Panc1 (cell line): ENCODE results near the gene FOXN1. TPM values are rescaled to one million over a fixed set of nuclear protein-coding genes. Genes with fewer than 3 reads are reported as not detected.

Experiments
- ATAC-seq: fragments of 200-7000 bp; cut with Tn5 transposase; 2 replicates; pipeline ENCODE4 v1.9.1; 2020; ENCODE audit warnings: mild to moderate bottlenecking, moderate library complexity
- BruUV-seq: library from RNA; stranded (reverse); fragments of 400-500 nt; replicated peaks from 2 replicates; lab custom pipeline; 2021; lab: Mats Ljungman, UMichigan
- CTCF ChIA-PET: fragments of 300-600 bp; sonication (Branson Sonifier 250); formaldehyde crosslinking; loops from one replicate; lab custom pipeline; 2022; ENCODE audit warnings: antibody characterized with exemption; lab: Charles Lee
- POLR2A ChIA-PET: fragments of 300-600 bp; sonication (Branson Sonifier 250); formaldehyde crosslinking; loops from one replicate; lab custom pipeline; 2022; ENCODE audit warnings: antibody characterized with exemption; lab: Charles Lee
- DNase-seq: peaks from one replicate; pipeline ENCODE4 v3.0.0-alpha.2; 2010; ENCODE audit warnings: low read depth, low spot score
- H3K27ac ChIP-seq: 2 replicates; pipeline ENCODE4 v1.5.1; 2011; ENCODE audit warnings: mild to moderate bottlenecking, low read length, inconsistent platforms
- H3K27me3 ChIP-seq: fragments of 200-500 bp; sonication (Bioruptor generic); 2 replicates; pipeline ENCODE4 v1.6.0; 2014; ENCODE audit warnings: low read length, inconsistent platforms; ENCODE audit not compliant: control insufficient read depth, insufficient read depth
- H3K36me3 ChIP-seq: fragments of 200-500 bp; sonication (Bioruptor generic); 2 replicates; pipeline ENCODE4 v1.5.1; 2014; ENCODE audit warnings: inconsistent platforms, mild to moderate bottlenecking, low read length, moderate library complexity; ENCODE audit not compliant: control insufficient read depth, insufficient read depth
- H3K4me1 ChIP-seq: 2 replicates; pipeline ENCODE4 v1.5.1; 2011; ENCODE audit warnings: inconsistent platforms, mild to moderate bottlenecking, low read length, moderate library complexity; ENCODE audit not compliant: control insufficient read depth, insufficient read depth
- H3K4me3 ChIP-seq, 2 experiments: 2 replicates each; pipeline ENCODE4 v1.5.1; 2011 to 2012; ENCODE audit warnings: low read depth in 2 of 2, low read length in 2 of 2, mild to moderate bottlenecking in 2 of 2, inconsistent platforms in 1 of 2, moderate library complexity in 1 of 2
- H3K9me3 ChIP-seq: fragments of 200-500 bp; sonication (Bioruptor generic); 2 replicates; pipeline ENCODE4 v1.5.1; 2014; ENCODE audit warnings: low read depth, mild to moderate bottlenecking, inconsistent platforms, low read length, moderate library complexity; ENCODE audit not compliant: control insufficient read depth, insufficient read depth
- POLR2AphosphoS5 ChIP-seq: IDR thresholded peaks from 2 replicates; pipeline ENCODE4 v1.6.1; 2012; ENCODE audit warnings: mild to moderate bottlenecking, low read depth, low read length, moderate library complexity
- SIN3A ChIP-seq: IDR thresholded peaks from 2 replicates; pipeline ENCODE4 v1.6.1; 2012; ENCODE audit warnings: low read depth, mild to moderate bottlenecking, low read length, moderate library complexity, borderline replicate concordance; ENCODE audit not compliant: insufficient read depth
- TCF7L2 ChIP-seq: IDR thresholded peaks from 2 replicates; pipeline ENCODE4 v1.6.1; 2011; ENCODE audit warnings: mild to moderate bottlenecking, low read depth, low read length, inconsistent platforms
- in situ Hi-C: cut with HindIII; loops from 2 replicates; pipeline ENCODE4 v1.10.0; 2016; ENCODE audit warnings: low sequenced_read_pairs, low pct_unique_long_range_greater_than_20kb
- intact Hi-C: fragments of 100-400 bp; cut with micrococcal nuclease; formaldehyde crosslinking; loops from one replicate; pipeline ENCODE4 v1.10.0; 2022; ENCODE audit not compliant: unreplicated experiment
- total RNA-seq: library from RNA; stranded (reverse); gene quantifications from one replicate; pipeline ENCODE4 v1.2.1, GENCODE V29; 2021; ENCODE audit not compliant: unreplicated experiment
- TF ChIP-seq, protein P1 (sequence below), 2 experiments: IDR thresholded peaks; 2 replicates each; pipeline ENCODE4 v1.6.1; 2011 to 2012; ENCODE audit warnings: low read depth in 2 of 2, control low read depth in 1 of 2, low read length in 1 of 2, mild to moderate bottlenecking in 1 of 2, moderate library complexity in 1 of 2; ENCODE audit not compliant: insufficient read depth in 1 of 2
- TF ChIP-seq, protein P2 (sequence below): fragments of 450-650 bp; IDR thresholded peaks from 2 replicates; pipeline ENCODE4 v1.5.1; 2017; ENCODE audit warnings: mild to moderate bottlenecking

Gene FOXN1
- total RNA-seq, 1 experiment from 2014 or later, result not detected

DNA sequence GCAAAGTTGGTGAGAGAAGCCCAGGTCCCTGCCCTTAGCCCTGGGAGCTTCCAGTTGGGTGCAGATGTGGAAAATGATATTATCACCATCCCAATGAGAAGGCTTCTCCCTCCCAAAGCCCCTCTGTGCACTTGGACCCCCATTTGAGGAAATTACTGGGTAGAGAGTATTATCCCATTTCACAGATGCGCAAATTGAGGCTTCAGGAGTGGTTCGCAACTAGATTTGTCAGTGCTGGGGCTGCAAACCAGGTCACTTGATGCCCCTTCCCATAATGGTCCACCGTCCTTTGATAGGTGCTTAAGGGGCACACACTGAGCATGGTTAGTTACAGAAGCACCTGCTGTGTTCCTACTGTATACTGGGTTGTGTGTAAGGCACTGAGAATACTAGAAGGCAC, 14.3 kb upstream of the FOXN1 start:
- DNase-seq, result no peak
- Histone ChIP-seq H3K27me3 (peaks cover 2% of the 10 kb centered on the region; the same call in 1 of the 2 replicates), H3K4me1 (no peaks in the 10 kb centered on the region; the same call in 1 of the 2 replicates), H3K4me3 (no peak overlapping the region), H3K36me3 (no peaks in the 10 kb centered on the region), H3K27ac (no peak overlapping the region), H3K9me3 (no peaks in the 10 kb centered on the region)
- ChIA-PET POLR2A (no interaction called here), CTCF (no interaction called here)
- ATAC-seq, result no peak
- BruUV-seq, result no TSS peak
- TF ChIP-seq SIN3A (no peak), POLR2AphosphoS5 (no peak), TCF7L2 (no peak)
- TF ChIP-seq, protein P1, sequence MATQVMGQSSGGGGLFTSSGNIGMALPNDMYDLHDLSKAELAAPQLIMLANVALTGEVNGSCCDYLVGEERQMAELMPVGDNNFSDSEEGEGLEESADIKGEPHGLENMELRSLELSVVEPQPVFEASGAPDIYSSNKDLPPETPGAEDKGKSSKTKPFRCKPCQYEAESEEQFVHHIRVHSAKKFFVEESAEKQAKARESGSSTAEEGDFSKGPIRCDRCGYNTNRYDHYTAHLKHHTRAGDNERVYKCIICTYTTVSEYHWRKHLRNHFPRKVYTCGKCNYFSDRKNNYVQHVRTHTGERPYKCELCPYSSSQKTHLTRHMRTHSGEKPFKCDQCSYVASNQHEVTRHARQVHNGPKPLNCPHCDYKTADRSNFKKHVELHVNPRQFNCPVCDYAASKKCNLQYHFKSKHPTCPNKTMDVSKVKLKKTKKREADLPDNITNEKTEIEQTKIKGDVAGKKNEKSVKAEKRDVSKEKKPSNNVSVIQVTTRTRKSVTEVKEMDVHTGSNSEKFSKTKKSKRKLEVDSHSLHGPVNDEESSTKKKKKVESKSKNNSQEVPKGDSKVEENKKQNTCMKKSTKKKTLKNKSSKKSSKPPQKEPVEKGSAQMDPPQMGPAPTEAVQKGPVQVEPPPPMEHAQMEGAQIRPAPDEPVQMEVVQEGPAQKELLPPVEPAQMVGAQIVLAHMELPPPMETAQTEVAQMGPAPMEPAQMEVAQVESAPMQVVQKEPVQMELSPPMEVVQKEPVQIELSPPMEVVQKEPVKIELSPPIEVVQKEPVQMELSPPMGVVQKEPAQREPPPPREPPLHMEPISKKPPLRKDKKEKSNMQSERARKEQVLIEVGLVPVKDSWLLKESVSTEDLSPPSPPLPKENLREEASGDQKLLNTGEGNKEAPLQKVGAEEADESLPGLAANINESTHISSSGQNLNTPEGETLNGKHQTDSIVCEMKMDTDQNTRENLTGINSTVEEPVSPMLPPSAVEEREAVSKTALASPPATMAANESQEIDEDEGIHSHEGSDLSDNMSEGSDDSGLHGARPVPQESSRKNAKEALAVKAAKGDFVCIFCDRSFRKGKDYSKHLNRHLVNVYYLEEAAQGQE (IDR thresholded peaks at IDR 0.05; ENCODE audit: insufficient read depth in 1 of 2, low read depth in 2 of 2, low read length in 1 of 2), result no peak
- TF ChIP-seq, protein P2, sequence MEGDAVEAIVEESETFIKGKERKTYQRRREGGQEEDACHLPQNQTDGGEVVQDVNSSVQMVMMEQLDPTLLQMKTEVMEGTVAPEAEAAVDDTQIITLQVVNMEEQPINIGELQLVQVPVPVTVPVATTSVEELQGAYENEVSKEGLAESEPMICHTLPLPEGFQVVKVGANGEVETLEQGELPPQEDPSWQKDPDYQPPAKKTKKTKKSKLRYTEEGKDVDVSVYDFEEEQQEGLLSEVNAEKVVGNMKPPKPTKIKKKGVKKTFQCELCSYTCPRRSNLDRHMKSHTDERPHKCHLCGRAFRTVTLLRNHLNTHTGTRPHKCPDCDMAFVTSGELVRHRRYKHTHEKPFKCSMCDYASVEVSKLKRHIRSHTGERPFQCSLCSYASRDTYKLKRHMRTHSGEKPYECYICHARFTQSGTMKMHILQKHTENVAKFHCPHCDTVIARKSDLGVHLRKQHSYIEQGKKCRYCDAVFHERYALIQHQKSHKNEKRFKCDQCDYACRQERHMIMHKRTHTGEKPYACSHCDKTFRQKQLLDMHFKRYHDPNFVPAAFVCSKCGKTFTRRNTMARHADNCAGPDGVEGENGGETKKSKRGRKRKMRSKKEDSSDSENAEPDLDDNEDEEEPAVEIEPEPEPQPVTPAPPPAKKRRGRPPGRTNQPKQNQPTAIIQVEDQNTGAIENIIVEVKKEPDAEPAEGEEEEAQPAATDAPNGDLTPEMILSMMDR, result no peak
- intact Hi-C loops, result no loop called here
- in situ Hi-C loops, result no loop called here

DNA sequence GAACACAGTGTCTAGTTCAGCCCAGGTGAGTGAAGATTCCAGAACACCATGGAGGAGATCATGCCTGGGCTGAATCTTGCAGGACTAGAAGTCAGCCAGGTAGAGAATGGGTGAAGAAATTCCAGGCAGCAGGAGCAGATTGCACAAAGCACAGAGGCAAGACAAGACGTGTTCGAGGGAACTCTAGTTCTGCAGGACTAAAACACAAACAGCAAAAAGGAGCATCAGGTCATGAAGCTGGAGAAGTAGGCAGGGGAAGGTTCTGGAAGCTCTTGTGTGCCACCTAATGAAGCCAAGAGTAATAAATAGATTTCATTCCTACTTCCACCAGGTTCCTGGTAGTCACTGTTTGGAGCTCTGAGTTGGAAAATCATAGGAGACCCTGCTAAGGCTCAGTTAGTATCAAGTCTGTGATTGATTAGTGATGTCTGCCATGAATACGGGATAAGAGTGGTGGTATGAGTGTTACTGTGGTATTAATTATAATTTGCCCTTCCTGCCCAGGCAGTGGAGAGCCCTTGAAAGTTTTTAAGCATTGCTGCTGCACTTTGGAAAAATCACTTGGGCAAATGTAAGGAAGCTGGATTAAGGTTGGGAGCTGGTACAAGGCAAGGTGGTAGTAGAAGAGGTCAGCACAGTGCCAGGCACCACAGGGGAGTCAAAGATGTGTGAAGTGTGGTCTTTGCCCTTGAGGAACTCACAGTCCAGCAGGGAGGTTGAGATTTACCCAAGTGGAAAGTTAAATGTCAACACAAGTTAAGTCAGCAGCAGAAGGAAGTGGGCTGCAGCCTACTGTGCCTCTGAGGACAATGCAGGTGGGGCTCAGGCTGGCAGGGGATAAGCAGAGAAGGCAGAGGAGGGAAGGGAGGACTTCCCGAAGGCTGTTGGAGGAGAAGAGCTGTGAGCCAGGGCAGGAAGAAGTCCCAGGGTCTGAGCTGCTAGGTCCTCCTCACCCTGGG, 13.5 kb upstream of the FOXN1 start:
- Histone ChIP-seq H3K27me3 (peaks cover 2% of the 10 kb centered on the region; the same call in 1 of the 2 replicates), H3K4me3 (no peak overlapping the region), H3K27ac (no peak overlapping the region), H3K36me3 (no peaks in the 10 kb centered on the region), H3K4me1 (no peaks in the 10 kb centered on the region; the same call in 1 of the 2 replicates), H3K9me3 (no peaks in the 10 kb centered on the region)
- no peak for DNase-seq
- BruUV-seq, result no TSS peak
- intact Hi-C loops (no loop called here), in situ Hi-C loops (no loop called here)
- ChIA-PET POLR2A (no interaction called here), CTCF (no interaction called here)
- no peak for ATAC-seq
- TF ChIP-seq TCF7L2 (no peak), SIN3A (no peak), POLR2AphosphoS5 (no peak)
- TF ChIP-seq, protein P1 (IDR thresholded peaks at IDR 0.05; ENCODE audit: insufficient read depth in 1 of 2, low read depth in 2 of 2, low read length in 1 of 2), result no peak
- TF ChIP-seq, protein P2, result no peak
